GM21360 (cell line): ENCODE measurements around the gene MEIOSIN.
"Not testable (repeated sequence)": the region's sequence is repeated elsewhere in the genome, so short reads cannot be mapped to it uniquely, and the experiment has no call there.

Experiments
- ATAC-seq: cut with Tn5 transposase; IDR thresholded peaks from one replicate; pipeline ENCODE4 v1.9.1; 2021; ENCODE audit warnings: mild to moderate bottlenecking, moderate library complexity; ENCODE audit not compliant: unreplicated experiment

MEIOSIN gene

DNA sequence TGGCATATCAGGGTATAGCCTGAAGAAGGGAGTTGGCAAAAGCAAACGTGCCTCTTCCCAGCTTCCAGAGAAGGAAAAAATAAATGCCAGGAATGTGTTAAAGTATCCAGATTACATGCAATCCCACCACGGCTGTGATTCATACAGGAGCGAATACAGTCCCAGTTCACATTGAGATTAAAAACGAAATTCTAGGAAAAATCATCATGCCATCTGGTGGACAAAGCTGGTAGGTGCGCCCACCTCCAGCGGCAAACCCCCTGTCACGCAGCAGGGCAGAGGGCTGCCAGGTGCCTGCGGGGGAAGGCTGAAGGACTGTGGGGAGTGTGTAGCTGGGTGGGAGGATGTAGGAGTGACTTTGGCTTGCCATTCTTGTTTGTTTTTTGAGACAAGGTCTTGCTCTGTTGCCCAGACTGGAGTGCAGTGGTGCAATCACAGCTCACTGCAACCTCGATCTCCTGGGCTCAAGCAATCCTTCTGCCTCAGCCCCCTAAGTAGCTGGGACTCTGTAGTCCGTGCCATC lies 65.8 kb downstream of the MEIOSIN start:
- no peak for ATAC-seq

GRCh38 chr19:45799541-45799940 lies 66.3 kb downstream of the MEIOSIN start:
- not testable (repeated sequence) for ATAC-seq

DNA sequence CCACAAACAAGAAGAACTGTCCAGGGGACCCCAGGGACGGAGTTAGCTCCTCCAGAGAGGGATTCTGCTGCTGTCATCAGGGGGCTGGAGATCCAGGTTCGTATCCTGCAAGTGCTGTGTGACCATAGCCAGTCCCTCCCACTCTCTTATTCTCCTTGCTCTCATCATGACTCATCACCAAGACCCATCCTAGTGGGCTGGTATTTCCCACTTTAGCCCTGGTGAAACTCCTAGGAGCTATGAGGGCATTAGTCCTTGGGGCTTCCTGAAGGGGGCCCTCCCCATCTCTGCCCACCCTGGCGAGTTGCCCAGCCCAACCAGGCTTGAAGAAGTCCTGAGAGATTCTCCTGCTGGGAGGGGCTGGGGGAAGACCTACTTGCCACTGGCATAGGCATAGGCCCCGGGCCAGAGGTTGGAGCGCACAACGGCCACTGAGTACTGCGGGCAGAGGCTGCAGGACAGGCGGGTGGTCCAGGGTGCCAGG lies 66.9 kb downstream of the MEIOSIN start:
- no peak for ATAC-seq

GRCh38 chr19:45801603-45802175 lies 68.5 kb downstream of the MEIOSIN start:
- no peak for ATAC-seq

DNA sequence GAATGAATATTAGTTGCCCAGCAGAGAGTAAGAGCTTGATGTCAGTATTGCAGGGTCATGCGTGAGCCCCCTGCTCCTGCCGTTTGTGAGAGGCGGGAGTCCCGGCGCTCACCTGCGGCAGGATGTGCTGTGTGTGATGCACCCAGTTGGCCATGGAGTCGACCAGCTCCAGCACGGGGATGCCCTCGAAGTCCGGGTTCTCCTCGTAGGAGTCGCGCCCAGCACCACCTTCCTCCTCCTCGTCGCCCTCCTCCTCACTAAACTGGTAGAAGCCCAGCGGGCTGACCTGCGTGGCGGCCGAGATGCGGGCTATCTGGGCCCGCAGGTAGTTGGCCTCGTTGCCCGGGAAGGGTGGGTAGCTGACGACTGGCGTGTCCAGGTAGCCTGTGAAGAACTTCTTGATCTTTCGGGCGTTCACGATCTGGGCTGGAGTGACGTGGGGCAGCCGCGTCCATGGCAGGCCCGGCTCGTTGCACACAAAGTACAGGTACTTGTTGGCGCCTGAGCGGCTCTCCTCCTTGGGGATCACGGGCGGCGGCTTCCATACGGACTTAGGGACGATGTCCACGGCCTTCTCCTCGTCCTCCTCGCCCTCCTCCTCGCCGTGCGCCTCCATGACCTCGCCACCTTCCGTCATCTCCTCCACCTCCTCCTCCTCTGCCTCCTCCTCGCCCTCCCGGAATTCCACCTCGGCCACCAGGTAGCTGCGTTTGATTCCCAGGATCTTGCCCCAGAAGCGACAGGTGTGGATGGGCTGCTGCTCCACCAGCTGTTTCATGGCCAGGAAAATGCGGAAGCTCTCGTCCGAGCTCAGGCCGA lies 71.1 kb downstream of the MEIOSIN start:
- no peak for ATAC-seq

DNA sequence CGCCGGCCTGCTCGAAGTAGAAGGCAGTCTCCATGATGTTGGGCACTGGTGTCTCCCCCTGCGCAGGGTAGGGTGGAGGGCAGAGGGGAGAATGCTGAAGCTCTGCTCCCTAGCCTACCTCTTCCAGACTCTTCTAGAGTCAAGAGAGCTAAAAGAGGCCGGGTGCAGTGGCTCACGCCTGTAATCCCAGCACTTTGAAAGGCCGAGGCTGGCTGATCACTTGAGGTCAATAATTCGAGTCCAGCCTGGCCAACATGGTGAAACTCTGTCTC lies 71.7 kb downstream of the MEIOSIN start:
- ATAC-seq = no peak

- no peak for ATAC-seq
These were observed 72.5 kb downstream of the MEIOSIN start for GRCh38 chr19:45805719-45806118.

DNA sequence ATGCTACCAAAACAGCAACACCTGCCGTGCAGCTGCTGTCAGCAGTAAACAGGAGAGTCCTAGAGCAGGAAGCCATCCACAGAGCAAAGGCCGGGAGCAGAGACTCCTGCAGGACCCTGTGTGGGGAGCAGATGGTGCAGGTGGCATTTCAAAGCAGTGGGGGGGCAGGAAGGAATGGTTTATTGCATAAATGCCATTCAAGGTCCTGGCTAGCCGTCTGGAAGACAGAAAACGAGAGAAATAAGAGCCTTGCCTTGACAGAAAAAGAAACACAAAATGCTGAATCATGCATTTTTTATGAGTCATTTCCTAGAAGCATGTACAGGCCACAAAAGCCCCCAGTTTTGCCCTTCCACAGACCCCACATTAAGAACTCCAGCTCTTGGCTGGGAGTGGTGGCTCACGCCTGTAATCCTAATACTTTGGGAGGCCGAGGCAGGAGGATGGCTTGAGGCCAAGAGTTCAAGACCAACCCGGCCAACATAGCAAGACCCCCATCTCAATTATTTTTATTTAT lies 76.5 kb downstream of the MEIOSIN start:
- ATAC-seq = no peak

DNA sequence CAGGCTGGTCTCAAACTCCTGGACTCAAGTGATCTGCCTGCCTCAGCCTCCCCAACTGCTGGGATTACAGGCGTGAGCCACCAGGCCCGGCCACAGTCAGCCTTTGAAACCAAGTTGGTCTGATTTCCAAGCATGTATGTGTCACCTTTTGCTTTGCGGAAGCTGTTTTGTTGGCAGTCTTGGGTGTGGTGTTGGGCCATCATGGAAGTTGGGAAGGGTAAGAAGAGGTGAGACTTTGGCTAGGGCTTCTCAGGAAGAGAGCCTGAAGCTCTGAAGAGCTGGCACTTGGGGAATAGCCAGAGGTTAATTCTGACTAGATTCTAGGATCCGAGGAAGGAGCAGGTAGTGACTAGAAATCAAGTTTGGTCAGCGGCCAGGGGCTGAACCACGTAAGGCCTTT lies 79.1 kb downstream of the MEIOSIN start:
- no peak for ATAC-seq
